Tibial nerve (tissue), 4 donors: ENCODE results near the gene ZNF496. TPM values are rescaled to one million over a fixed set of nuclear protein-coding genes. Genes with fewer than 3 reads are reported as not detected.

Experiments used
- DNase-seq, 2 donors: peaks; one replicate each; pipeline ENCODE4 v3.0.0-alpha.2; 2019; ENCODE audit warnings: low spot score in 2 of 2
- H3K27ac ChIP-seq, 4 donors: fragments of 200-600 bp; sonication (generic) in 3 of 4; one replicate each; pipeline ENCODE4 v1.5.1; 2017 to 2019; ENCODE audit warnings: mild to moderate bottlenecking in 1 of 4
- H3K27me3 ChIP-seq, 2 donors: fragments of 200-600 bp; sonication (generic) in 1 of 2; one replicate each; pipeline versions ENCODE4 v1.5.1 to v1.6.0; 2017 to 2019
- H3K36me3 ChIP-seq, 3 donors: fragments of 200-600 bp; sonication (generic); one replicate each; pipeline ENCODE4 v1.5.1; 2018 to 2019
- H3K4me1 ChIP-seq, 4 donors: fragments of 200-600 bp; sonication (generic) in 3 of 4; one replicate each; pipeline ENCODE4 v1.5.1; 2017 to 2019
- H3K4me3 ChIP-seq, 4 donors: fragments of 200-600 bp; sonication (generic) in 3 of 4; one replicate each; pipeline ENCODE4 v1.5.1; 2017 to 2019; ENCODE audit warnings: mild to moderate bottlenecking in 1 of 4, moderate library complexity in 1 of 4
- H3K9me3 ChIP-seq, 4 donors: fragments of 200-600 bp; sonication (generic) in 3 of 4; one replicate each; pipeline ENCODE4 v1.5.1; 2017 to 2019
- CTCF ChIP-seq, 5 experiments: fragments of 200-600 bp in 3 of 5; fragments of 450-650 bp in 2 of 5; sonication (generic) in 3 of 5; IDR thresholded peaks; one replicate each; pipeline ENCODE4 v1.5.1; 2016 to 2019; ENCODE audit warnings: antibody characterized with exemption in 5 of 5, mild to moderate bottlenecking in 3 of 5, moderate library complexity in 2 of 5
- EP300 ChIP-seq, 2 donors: sonication (generic); formaldehyde crosslinking; IDR thresholded peaks; one replicate each; pipeline ENCODE4 v1.6.1; 2017; ENCODE audit warnings: antibody characterized with exemption in 2 of 2, mild to moderate bottlenecking in 1 of 2
- POLR2A ChIP-seq, 2 donors: fragments of 450-650 bp; IDR thresholded peaks; one replicate each; pipeline ENCODE4 v1.6.1; 2017; ENCODE audit warnings: antibody characterized with exemption in 2 of 2, mild to moderate bottlenecking in 2 of 2, moderate library complexity in 2 of 2
- WGBS, 2 donors: methylation state at CpG; one replicate each; pipeline ENCODE4 v1.1.5; 2018; 5-methylcytosine and 5-hydroxymethylcytosine counted together
- total RNA-seq, 4 donors: library from RNA; depleted of rRNA; stranded (reverse); fragments of >200 nt; gene quantifications; one replicate each; pipeline ENCODE4 v1.1.0, GENCODE V29; 2016

ZNF496 gene
- total RNA-seq, 4 donors from 2014 or later: 37.5 to 60.6 (median 51.6) TPM

GRCh38 chr1:247360991-247361731, 29.5 kb upstream of the ZNF496 start:
- Histone ChIP-seq H3K4me3 (peak overlapping the region in 2 of 4 donors; percentile 0 to 33), H3K27ac (peak overlapping the region; percentile 59 to 96 (median 82)), H3K9me3 (no peaks in the 10 kb centered on the region), H3K36me3 (no peaks in the 10 kb centered on the region), H3K27me3 (no peaks in the 10 kb centered on the region), H3K4me1 (peaks cover 0 to 49% (median 10%) of the 10 kb centered on the region in 4 donors)
- 19 to 20% methylated on average over 11 of the region's 11 CpGs for WGBS, 2 donors
- TF ChIP-seq CTCF (IDR thresholded peaks at IDR 0.05) (no peak), POLR2A (IDR thresholded peaks at IDR 0.05) (no peak), EP300 (IDR thresholded peaks at IDR 0.05) (peak in 1 of 2 donors; percentile 59)
- DNase-seq: peak; percentile 28 to 41

GRCh38 chr1:247360116-247360898, 28.6 kb upstream of the ZNF496 start:
- Histone ChIP-seq H3K27me3 (no peaks in the 10 kb centered on the region), H3K4me1 (peaks cover 0 to 52% (median 10%) of the 10 kb centered on the region in 4 donors), H3K4me3 (peak overlapping the region in 2 of 4 donors; percentile 0 to 33), H3K36me3 (no peaks in the 10 kb centered on the region), H3K27ac (peak overlapping the region; percentile 59 to 96 (median 82)), H3K9me3 (no peaks in the 10 kb centered on the region)
- WGBS, 2 donors: 44 to 57% methylated on average over 13 of the region's 13 CpGs
- no peak for TF ChIP-seq POLR2A (IDR thresholded peaks at IDR 0.05)
- peak in 1 of 2 donors; percentile 19 for TF ChIP-seq EP300 (IDR thresholded peaks at IDR 0.05)
- peak in 1 of 2 donors; percentile 59 for DNase-seq

- WGBS, 2 donors: 85 to 87% methylated on average over 6 of the region's 6 CpGs
- H3K4me1 ChIP-seq: peaks cover 0 to 52% (median 10%) of the 10 kb centered on the region in 4 donors
- peak overlapping the region in 2 of 4 donors; percentile 87 to 96 for H3K27ac ChIP-seq
- no peaks in the 10 kb centered on the region for H3K9me3 ChIP-seq
- no peak for DNase-seq
- H3K36me3 ChIP-seq: no peaks in the 10 kb centered on the region
- H3K27me3 ChIP-seq: no peaks in the 10 kb centered on the region
- TF ChIP-seq CTCF (IDR thresholded peaks at IDR 0.05) (no peak), POLR2A (IDR thresholded peaks at IDR 0.05) (no peak), EP300 (IDR thresholded peaks at IDR 0.05) (no peak)
- H3K4me3 ChIP-seq: no peak overlapping the region
These were observed 27.9 kb upstream of the ZNF496 start for GRCh38 chr1:247359559-247359958.

- no peaks in the 10 kb centered on the region for H3K27me3 ChIP-seq
- WGBS, 2 donors: 74 to 82% methylated on average over 5 of the region's 5 CpGs
- DNase-seq: no peak
These were observed 27.3 kb upstream of the ZNF496 start for GRCh38 chr1:247358920-247359319.

More at GRCh38 chr1:247358920-247359319, 27.3 kb upstream of the ZNF496 start:
- Histone ChIP-seq H3K4me1 (peaks cover 0 to 52% (median 10%) of the 10 kb centered on the region in 4 donors), H3K4me3 (no peak overlapping the region), H3K9me3 (no peaks in the 10 kb centered on the region), H3K36me3 (no peaks in the 10 kb centered on the region), H3K27ac (peak overlapping the region in 1 of 4 donors; percentile 87)
- TF ChIP-seq CTCF (IDR thresholded peaks at IDR 0.05) (no peak), POLR2A (IDR thresholded peaks at IDR 0.05) (no peak), EP300 (IDR thresholded peaks at IDR 0.05) (no peak)
